Fibroblast of the conjunctiva (primary cell): Measurements from ENCODE around the gene SLC22A25.
"Not testable (repeated sequence)": the region's sequence is repeated elsewhere in the genome, so short reads cannot be mapped to it uniquely, and the experiment has no call there.

Experiments
- DNase-seq: peaks from one replicate; pipeline ENCODE4 v3.0.0-alpha.2; 2010; ENCODE audit warnings: low read depth

Gene SLC22A25

GRCh38 chr11:63243533-63243932 lies at the start of gene SLC22A25:
SLC22A25 (minus strand) TSS chr11:63243599; CDS start chr11:63229652, 13,947 bp downstream.
- DNase-seq: no peak

DNA sequence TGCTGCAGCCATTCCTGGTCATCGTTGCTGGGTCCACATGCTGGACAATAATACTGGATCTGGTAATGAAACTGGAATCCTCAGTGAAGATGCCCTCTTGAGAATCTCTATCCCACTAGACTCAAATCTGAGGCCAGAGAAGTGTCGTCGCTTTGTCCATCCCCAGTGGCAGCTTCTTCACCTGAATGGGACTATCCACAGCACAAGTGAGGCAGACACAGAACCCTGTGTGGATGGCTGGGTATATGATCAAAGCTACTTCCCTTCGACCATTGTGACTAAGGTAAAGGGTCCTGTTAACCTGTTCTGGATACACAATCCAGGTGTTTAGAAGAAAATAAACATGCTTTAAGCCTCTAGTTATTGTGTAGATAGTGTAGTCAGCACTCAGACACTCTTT lies 46.9 kb upstream of the SLC22A25 start:
- no peak for DNase-seq

DNA sequence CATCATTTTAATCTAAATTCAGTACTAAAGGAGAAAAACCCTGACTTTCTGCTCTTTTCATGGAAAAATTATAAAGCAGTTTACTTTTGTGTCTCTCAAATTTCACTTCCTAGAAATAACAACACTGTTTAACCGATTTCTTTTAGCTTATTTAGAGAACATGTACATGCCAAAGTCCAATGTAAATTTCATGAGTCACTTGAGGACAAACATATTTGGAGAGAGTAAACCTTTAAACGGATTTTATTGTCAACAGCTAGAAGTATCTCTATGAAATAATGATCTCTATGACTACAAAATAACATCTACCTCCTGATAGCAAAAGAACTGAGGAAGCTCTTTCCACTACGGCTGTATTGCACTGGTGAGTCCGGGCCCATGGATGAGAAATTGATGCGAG lies 46.3 kb upstream of the SLC22A25 start:
- DNase-seq: no peak

DNA sequence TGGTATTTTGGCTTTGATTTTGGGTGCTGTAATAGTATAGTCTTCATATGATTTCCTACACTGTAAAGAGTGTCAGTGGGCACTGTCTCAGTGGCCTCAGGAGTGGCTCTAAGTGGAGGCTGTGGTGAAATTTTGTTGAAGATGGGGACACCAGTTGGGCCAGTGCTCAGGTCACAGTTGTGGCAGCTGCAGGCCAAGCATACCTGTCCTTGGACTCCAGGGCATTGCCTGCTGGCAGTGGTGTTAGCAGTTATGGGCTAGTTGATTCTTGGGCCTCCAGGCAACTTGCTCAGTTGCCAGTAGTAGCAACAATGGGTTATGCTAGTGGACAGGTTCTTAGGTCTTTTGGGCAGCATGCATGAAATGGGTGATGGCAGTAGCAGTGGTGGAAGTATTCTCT lies 39.2 kb upstream of the SLC22A25 start:
- no peak for DNase-seq

GRCh38 chr11:63280920-63281319 lies 37.5 kb upstream of the SLC22A25 start:
- DNase-seq: no peak

DNA sequence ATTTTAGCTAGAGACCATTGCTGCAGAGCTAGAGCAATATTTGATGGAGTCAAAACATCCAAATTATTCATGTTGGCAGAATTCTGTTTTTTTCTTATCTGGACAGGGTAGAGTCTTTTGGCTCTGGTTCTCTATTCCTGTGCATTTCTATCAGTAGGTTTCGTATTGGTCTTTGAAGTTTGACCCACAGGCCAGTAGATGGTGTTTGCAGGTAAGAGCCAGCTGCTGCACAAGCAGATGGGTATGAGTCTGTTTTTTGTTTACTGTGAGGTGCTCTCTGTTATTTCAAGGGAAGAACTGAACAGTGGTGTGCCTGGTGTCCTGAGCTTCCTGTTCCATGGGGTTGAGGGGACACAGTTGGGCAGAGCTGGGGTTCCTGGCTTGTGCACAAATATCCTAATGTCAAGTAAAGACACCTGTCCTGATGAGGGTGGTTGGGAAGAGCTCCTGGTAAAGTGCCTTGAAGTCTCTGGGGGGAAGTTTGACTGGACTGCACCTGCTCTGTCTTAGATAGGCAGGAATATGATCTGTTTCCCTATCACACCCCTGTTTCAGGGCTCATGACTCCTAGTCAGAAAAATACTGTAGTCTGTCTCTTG lies 34.0 kb upstream of the SLC22A25 start:
- DNase-seq: no peak

- no peak for DNase-seq
Observed at GRCh38 chr11:63274776-63275175, 31.4 kb upstream of the SLC22A25 start.

GRCh38 chr11:63273685-63274084 lies 30.3 kb upstream of the SLC22A25 start:
- DNase-seq: no peak

DNA sequence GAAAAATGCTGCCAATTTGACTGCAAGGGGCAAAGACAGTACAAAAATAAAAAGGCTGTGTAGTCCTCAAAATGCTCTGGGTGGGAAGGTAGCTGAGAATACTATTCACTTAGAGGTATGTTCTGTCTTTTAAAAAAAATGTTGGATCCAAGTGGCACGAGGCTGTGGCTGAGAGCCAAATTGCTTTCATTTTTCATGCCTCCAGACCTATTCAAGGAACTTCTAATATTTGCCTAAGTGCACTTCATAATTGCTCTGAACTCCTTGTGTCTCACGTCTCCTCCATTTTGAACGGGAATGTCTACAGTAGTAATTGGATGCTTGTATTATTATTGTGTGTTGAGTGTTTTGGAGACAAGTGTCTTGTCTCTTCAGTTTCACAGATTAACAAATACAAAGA lies 19.1 kb upstream of the SLC22A25 start:
- DNase-seq: no peak

- DNase-seq: no peak
Observed at GRCh38 chr11:63251312-63251711, 7.9 kb upstream of the SLC22A25 start.

DNA sequence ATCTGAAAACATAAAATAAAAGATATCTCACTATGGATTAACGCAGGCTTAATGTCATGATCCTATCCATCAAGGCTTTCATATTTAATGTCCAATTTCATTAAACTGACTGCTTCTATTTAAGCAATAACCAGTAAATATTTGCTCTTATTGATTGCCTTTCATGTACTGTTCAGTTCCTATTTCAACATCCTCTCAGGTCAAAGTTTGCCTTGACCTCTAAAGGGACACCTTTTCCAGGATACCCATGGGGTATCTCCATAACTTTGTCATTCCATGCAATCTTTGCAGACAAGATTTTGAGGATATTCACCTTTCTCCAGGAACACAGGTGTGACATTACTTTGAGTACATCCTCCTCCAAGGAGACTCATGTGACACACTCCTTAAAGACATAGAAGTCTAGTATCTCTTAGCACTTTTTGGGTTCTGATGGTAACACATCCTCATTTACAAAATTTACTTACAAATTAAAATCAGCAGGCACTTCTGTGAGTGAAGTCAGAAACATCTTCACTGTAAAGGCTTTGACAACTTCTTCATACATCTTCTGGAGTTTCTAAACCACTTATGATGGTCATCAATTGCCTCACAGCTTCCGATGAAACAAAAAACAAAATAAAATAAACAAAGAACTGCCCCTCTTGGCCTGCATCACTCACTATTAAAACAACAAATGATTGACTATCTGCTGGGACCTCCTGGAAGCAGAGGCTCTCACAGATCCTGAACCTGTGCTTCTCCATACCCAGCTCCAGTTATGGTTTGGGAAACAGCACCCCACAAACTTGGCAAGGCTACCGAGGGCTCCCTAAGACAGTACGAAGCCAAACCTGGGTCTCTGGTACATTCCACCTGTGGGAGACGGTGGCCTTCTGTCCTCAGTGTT lies 7.0 kb upstream of the SLC22A25 start:
- DNase-seq: no peak

- DNase-seq: no peak
Observed at GRCh38 chr11:63248966-63249365, 5.6 kb upstream of the SLC22A25 start.

GRCh38 chr11:63247237-63248002 lies 4.0 kb upstream of the SLC22A25 start:
- DNase-seq: not testable (repeated sequence)

- no peak for DNase-seq
Observed at GRCh38 chr11:63246045-63246444, 2.6 kb upstream of the SLC22A25 start.

DNA sequence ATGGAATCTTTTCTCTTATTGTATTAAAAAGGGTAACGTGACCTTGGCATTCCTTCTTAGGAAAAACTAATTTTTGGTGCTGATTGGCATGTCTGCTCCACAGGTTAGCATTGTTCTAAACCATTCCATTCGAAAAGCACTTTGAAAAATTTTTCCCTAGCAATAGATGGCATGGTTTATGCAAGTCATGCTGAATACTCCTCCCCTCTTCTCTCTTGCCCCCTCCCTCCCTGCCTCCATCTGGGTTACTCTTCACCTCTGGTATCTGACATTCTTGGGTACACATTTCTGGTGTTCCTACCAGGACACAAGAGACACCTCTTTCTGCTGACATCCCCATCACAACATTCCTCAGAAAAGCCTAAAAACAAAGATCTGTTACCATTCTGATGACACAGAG lies 1.5 kb upstream of the SLC22A25 start:
- no peak for DNase-seq

GRCh38 chr11:63242089-63242781 lies 1.2 kb downstream of the SLC22A25 start:
- DNase-seq: no peak

DNA sequence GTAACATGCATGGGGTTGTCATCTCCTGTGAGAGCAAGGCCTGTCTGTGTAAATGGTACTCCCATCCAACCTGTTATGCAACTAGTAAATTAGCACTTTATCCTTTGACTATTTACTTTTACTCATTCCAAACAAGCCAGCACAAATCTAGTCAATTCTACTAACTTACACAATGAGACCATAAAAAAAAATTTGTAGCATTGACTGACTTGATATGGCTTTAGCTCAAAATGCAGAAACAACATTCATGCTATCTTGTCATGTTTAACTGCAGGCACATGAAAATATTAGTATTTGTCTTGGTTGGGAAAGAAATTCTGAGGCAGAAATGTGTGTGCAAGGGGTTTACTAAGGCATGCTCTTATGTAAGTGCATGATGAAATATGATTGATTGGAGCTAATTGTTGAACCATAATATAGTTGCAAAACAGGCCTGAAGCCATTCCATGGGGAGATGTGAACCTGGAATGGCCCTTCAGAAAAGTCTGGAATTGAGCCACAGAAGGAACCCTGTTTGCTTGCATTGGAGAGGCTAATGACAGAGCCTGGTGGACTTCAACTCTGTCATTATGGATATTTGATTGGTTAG lies 2.5 kb downstream of the SLC22A25 start:
- no peak for DNase-seq

DNA sequence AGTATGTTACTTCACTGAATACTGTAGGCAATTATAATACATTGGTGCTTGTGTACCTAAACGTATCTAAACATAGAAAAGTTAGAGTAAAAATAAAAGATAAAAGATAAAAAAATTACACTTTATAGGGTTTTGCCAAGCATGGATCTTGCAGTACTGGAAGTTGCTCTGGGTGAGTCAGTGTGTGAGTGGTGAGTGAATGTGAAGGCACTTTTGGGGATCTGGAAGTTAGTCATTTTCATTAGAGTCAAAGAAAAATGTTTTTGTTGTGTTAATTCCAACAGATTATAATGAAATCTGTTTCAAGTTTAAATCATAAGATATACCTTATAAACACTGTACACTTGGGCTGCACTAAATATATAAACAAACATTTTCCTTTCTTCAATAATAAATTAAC lies 3.3 kb downstream of the SLC22A25 start:
- no peak for DNase-seq

DNA sequence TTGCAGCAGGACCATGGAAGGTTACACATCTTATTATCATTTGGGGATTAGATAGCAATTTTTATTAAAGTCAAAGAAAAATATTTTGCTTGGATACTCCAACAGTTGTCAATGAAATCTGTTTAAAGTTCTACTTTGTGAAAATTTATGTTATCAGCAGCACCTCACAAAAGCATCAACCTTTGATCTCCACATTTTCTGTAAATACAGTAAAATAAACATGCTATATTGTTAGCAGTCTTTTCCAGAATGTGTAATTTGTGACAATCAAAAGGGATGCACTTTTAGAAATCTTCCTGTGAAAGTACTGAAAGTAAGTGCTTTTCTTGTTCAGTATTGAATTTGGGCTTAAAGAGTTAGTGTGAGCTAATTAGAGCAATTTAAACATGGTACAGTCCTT lies 4.1 kb downstream of the SLC22A25 start:
- no peak for DNase-seq

DNA sequence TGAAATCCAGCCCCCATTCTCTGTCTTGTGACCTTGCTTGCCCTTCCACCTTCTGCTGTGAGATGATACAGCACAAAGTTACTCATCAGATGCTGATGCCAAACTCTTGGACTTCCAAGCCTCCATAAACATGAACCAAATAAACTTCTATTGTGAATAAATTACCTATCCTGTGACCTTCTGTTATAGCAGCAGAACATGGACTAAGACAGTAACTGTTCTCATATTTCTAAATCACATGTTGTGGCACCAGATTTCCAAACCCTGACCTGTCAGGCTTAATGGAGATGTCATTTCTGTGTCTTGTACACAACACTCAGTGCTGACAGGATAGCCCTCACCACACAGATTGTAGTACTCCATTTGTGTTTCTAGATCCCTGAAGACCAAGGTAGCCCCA lies 6.0 kb downstream of the SLC22A25 start:
- DNase-seq: no peak

- not testable (repeated sequence) for DNase-seq
Observed at GRCh38 chr11:63235471-63236461, 7.6 kb downstream of the SLC22A25 start.
